Upper lobe of left lung (tissue), 6 donors: ENCODE measurements around the gene CHMP1B. TPM values are rescaled to one million over a fixed set of nuclear protein-coding genes. Genes with fewer than 3 reads are reported as not detected.
A peak's percentile ranks its signal among the peaks of the same experiment; 100 is the strongest.

Experiments used
- ATAC-seq, 2 donors: fragments of 200-7000 bp; cut with Tn5 transposase; one replicate each; pipeline ENCODE4 v1.9.1; 2022; ENCODE audit warnings: mild to moderate bottlenecking in 2 of 2, moderate library complexity in 2 of 2; ENCODE audit not compliant: low FRiP score in 2 of 2
- DNase-seq, 2 donors: peaks; one replicate each; pipeline ENCODE4 v3.0.0-alpha.2; 2019 to 2020
- H3K27ac ChIP-seq, 4 donors: fragments of 200-600 bp; sonication (generic); one replicate each; pipeline ENCODE4 v1.5.1; 2016 to 2019
- H3K27me3 ChIP-seq, 4 donors: fragments of 200-600 bp; sonication (generic); one replicate each; pipeline ENCODE4 v1.5.1; 2017 to 2019
- H3K36me3 ChIP-seq, 4 donors: fragments of 200-600 bp; sonication (generic); one replicate each; pipeline ENCODE4 v1.5.1; 2016 to 2019
- H3K4me1 ChIP-seq, 4 donors: fragments of 200-600 bp; sonication (generic); one replicate each; pipeline ENCODE4 v1.5.1; 2018 to 2019
- H3K4me3 ChIP-seq, 4 donors: fragments of 200-600 bp; sonication (generic); one replicate each; pipeline ENCODE4 v1.5.1; 2017 to 2019; ENCODE audit warnings: mild to moderate bottlenecking in 2 of 4, moderate library complexity in 1 of 4
- H3K9me3 ChIP-seq, 4 donors: fragments of 200-600 bp; sonication (generic); one replicate each; pipeline ENCODE4 v1.5.1; 2018 to 2019
- CTCF ChIP-seq, 6 experiments: fragments of 450-650 bp in 4 of 6; fragments of 200-600 bp in 2 of 6; sonication (generic) in 2 of 6; IDR thresholded peaks; one replicate each; pipeline ENCODE4 v1.5.1; 2016 to 2019; ENCODE audit warnings: antibody characterized with exemption in 6 of 6
- EP300 ChIP-seq, 4 donors: sonication (generic); formaldehyde crosslinking; IDR thresholded peaks; one replicate each; pipeline ENCODE4 v1.5.1; 2017; ENCODE audit warnings: antibody characterized with exemption in 4 of 4, control low read depth in 2 of 4
- POLR2A ChIP-seq, 4 donors: fragments of 450-650 bp; IDR thresholded peaks; one replicate each; pipeline ENCODE4 v1.5.1; 2016 to 2017; ENCODE audit warnings: antibody characterized with exemption in 4 of 4, mild to moderate bottlenecking in 2 of 4
- POLR2AphosphoS5 ChIP-seq, 2 donors: sonication (generic); formaldehyde crosslinking; IDR thresholded peaks; one replicate each; pipeline ENCODE4 v1.5.1; 2017; ENCODE audit warnings: antibody characterized with exemption in 2 of 2
- WGBS, 2 donors: methylation state at CpG; one replicate each; pipeline ENCODE4 v1.1.5; 2017 to 2018; 5-methylcytosine and 5-hydroxymethylcytosine counted together
- total RNA-seq, 6 donors: library from RNA; depleted of rRNA in 4 of 6; stranded (reverse); fragments of >200 nt in 4 of 6; gene quantifications; one replicate each; pipeline versions ENCODE4 v1.1.0 to v1.2.1, GENCODE V29; 2016 to 2021
- donor health status: DM: no; HTN: no; CAD: no; lungs with moderate emphysema.
- donor health status: DM: no; HTN: yes; CAD: no; lungs with severe emphysema.

CHMP1B gene
- total RNA-seq, 6 donors from 2014 or later: 29.3 to 61.4 (median 50.0) TPM

GRCh38 chr18:11817229-11817628 is 34.0 kb upstream of the CHMP1B start:
- ATAC-seq (peak; percentile 17 to 87), DNase-seq (peak in 1 of 2 donors; percentile 49)
- no peak overlapping the region for H3K4me3 ChIP-seq
- no peaks in the 10 kb centered on the region for H3K9me3 ChIP-seq
- H3K27me3 ChIP-seq: no peaks in the 10 kb centered on the region
- peak overlapping the region in 1 of 4 donors; percentile 35 for H3K27ac ChIP-seq
- H3K36me3 ChIP-seq: no peaks in the 10 kb centered on the region
- H3K4me1 ChIP-seq: peaks cover 0 to 7% (median 0%) of the 10 kb centered on the region in 4 donors
- TF ChIP-seq EP300 (IDR thresholded peaks at IDR 0.05) (peak in 1 of 4 donors; percentile 8), POLR2A (IDR thresholded peaks at IDR 0.05) (no peak)
- WGBS, 2 donors: 59 to 72% methylated on average over 6 of the region's 6 CpGs

GRCh38 chr18:11818486-11819203 is 32.6 kb upstream of the CHMP1B start:
- TF ChIP-seq EP300 (IDR thresholded peaks at IDR 0.05): no peak
- TF ChIP-seq CTCF (IDR thresholded peaks at IDR 0.05): no peak
- no peak for TF ChIP-seq POLR2AphosphoS5 (IDR thresholded peaks at IDR 0.05)
- TF ChIP-seq POLR2A (IDR thresholded peaks at IDR 0.05): no peak
- Histone ChIP-seq H3K27ac (no peak overlapping the region), H3K9me3 (no peaks in the 10 kb centered on the region), H3K4me1 (peaks cover 0 to 7% (median 0%) of the 10 kb centered on the region in 4 donors), H3K4me3 (no peak overlapping the region), H3K27me3 (no peaks in the 10 kb centered on the region), H3K36me3 (no peaks in the 10 kb centered on the region)
- DNase-seq (peak in 1 of 2 donors; percentile 37), ATAC-seq (no peak)
- 82 to 85% methylated on average over 17 of the region's 17 CpGs for WGBS, 2 donors

GRCh38 chr18:11819938-11820337 is 31.3 kb upstream of the CHMP1B start:
- Histone ChIP-seq H3K27me3 (no peaks in the 10 kb centered on the region), H3K9me3 (no peaks in the 10 kb centered on the region), H3K27ac (no peak overlapping the region), H3K36me3 (no peaks in the 10 kb centered on the region), H3K4me1 (peaks cover 0 to 7% (median 0%) of the 10 kb centered on the region in 4 donors), H3K4me3 (no peak overlapping the region)
- 86 to 91% methylated on average over 2 of the region's 2 CpGs for WGBS, 2 donors
- DNase-seq (no peak), ATAC-seq (no peak)
- no peak for TF ChIP-seq POLR2A (IDR thresholded peaks at IDR 0.05)
- no peak for TF ChIP-seq EP300 (IDR thresholded peaks at IDR 0.05)
- no peak for TF ChIP-seq POLR2AphosphoS5 (IDR thresholded peaks at IDR 0.05)
- TF ChIP-seq CTCF (IDR thresholded peaks at IDR 0.05): no peak

- Histone ChIP-seq H3K9me3 (no peaks in the 10 kb centered on the region), H3K4me3 (no peak overlapping the region), H3K27ac (no peak overlapping the region), H3K4me1 (peaks cover 0 to 7% (median 0%) of the 10 kb centered on the region in 4 donors), H3K27me3 (no peaks in the 10 kb centered on the region), H3K36me3 (no peaks in the 10 kb centered on the region)
- 64 to 70% methylated on average over 2 of the region's 2 CpGs for WGBS, 2 donors
- TF ChIP-seq POLR2A (IDR thresholded peaks at IDR 0.05): no peak
- no peak for TF ChIP-seq EP300 (IDR thresholded peaks at IDR 0.05)
- TF ChIP-seq POLR2AphosphoS5 (IDR thresholded peaks at IDR 0.05): no peak
- DNase-seq: no peak
- ATAC-seq: no peak
Measured at GRCh38 chr18:11820697-11821096, 30.5 kb upstream of the CHMP1B start.

- Histone ChIP-seq H3K27ac (no peak overlapping the region), H3K9me3 (no peaks in the 10 kb centered on the region), H3K4me3 (no peak overlapping the region), H3K27me3 (no peaks in the 10 kb centered on the region), H3K4me1 (peaks cover 0 to 7% (median 0%) of the 10 kb centered on the region in 4 donors), H3K36me3 (no peaks in the 10 kb centered on the region)
- TF ChIP-seq POLR2A (IDR thresholded peaks at IDR 0.05): no peak
- no peak for TF ChIP-seq CTCF (IDR thresholded peaks at IDR 0.05)
- TF ChIP-seq EP300 (IDR thresholded peaks at IDR 0.05): no peak
- no peak for TF ChIP-seq POLR2AphosphoS5 (IDR thresholded peaks at IDR 0.05)
- ATAC-seq (no peak), DNase-seq (no peak)
- WGBS, 2 donors: 94 to 97% methylated on average over 7 of the region's 7 CpGs
Measured at GRCh38 chr18:11821208-11821607, 30.0 kb upstream of the CHMP1B start.
